Muscle layer of colon (tissue), 2 donors: Measurements from ENCODE around the gene ENTPD6.
A peak's percentile ranks its signal among the peaks of the same experiment; 100 is the strongest.

Source experiments
- H3K27ac ChIP-seq: one replicate; pipeline ENCODE4 v1.7.0; 2013; ENCODE audit warnings: low read depth, mild to moderate bottlenecking, low read length, moderate library complexity
- H3K27me3 ChIP-seq, 2 donors: one replicate each; pipeline ENCODE4 v1.7.0; 2013; ENCODE audit warnings: low read length in 2 of 2, mild to moderate bottlenecking in 2 of 2; ENCODE audit not compliant: insufficient read depth in 2 of 2, control insufficient read depth in 1 of 2
- H3K36me3 ChIP-seq: one replicate; pipeline ENCODE4 v1.7.0; 2013; ENCODE audit warnings: mild to moderate bottlenecking, low read length; ENCODE audit not compliant: insufficient read depth
- H3K4me1 ChIP-seq: one replicate; pipeline ENCODE4 v1.7.0; 2013; ENCODE audit warnings: mild to moderate bottlenecking, low read length; ENCODE audit not compliant: insufficient read depth
- H3K4me3 ChIP-seq, 2 donors: one replicate each; pipeline ENCODE4 v1.7.0; 2013; ENCODE audit warnings: low read length in 2 of 2, low read depth in 1 of 2, mild to moderate bottlenecking in 1 of 2, moderate library complexity in 1 of 2
- H3K9ac ChIP-seq: one replicate; pipeline ENCODE4 v1.7.0; 2013; ENCODE audit warnings: low read length
- H3K9me3 ChIP-seq: one replicate; pipeline ENCODE4 v1.7.0; 2013; ENCODE audit warnings: mild to moderate bottlenecking, low read length
- donor health status: abdominal sarcoma.
- donor health status: Adenocarcinoma of cecum.

The ENTPD6 gene

GRCh38 chr20:25248786-25249172 is 53.3 kb downstream of the ENTPD6 start:
- H3K27me3 ChIP-seq: no peaks in the 10 kb centered on the region
- no peaks in the 10 kb centered on the region for H3K9me3 ChIP-seq
- H3K9ac ChIP-seq: peak overlapping the region; percentile 58
- peak overlapping the region; percentile 50 for H3K27ac ChIP-seq
- H3K4me1 ChIP-seq: peaks cover 38% of the 10 kb centered on the region
- H3K36me3 ChIP-seq: no peaks in the 10 kb centered on the region
- H3K4me3 ChIP-seq: peak overlapping the region; percentile 80 to 89

DNA sequence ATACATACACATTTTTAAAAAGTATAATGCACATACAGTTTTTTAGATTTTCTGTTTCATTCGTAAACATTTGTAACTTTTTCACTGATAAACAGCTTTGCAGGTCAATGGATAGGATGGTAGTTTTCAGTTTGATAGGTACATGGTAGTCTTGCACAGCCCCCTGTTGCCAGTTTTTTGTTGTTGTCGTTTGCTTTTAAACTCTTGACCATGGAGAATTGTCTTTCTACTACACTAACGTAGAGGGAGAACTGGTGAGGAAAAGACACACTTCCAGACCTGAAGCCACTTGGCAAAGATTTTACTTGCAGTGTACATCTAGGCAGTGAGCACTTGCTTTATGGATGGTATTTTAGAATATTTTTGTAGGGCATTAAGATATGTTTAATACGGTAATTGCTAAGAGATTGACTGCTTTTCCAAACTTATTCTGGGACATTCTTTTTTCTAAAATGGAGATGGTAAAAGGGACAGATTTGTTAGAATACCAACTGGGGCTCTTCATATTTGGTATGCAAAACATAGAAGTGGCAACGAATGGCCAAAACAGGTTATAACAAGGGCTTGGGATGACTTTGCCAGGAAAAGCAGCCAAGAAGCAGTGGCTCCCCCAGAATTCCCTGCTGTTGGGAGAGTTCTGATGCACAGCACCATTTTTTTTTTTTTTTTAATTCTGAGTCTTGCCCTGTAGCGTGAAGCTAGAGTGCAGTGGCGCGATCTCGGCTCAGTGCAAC is 53.9 kb downstream of the ENTPD6 start:
- Histone ChIP-seq H3K4me1 (peaks cover 38% of the 10 kb centered on the region), H3K36me3 (no peaks in the 10 kb centered on the region), H3K27ac (peak overlapping the region; percentile 50), H3K27me3 (no peaks in the 10 kb centered on the region), H3K4me3 (peak overlapping the region; percentile 80 to 89), H3K9ac (peak overlapping the region; percentile 36), H3K9me3 (no peaks in the 10 kb centered on the region)

GRCh38 chr20:25250508-25250907 is 55.0 kb downstream of the ENTPD6 start:
- Histone ChIP-seq H3K27me3 (no peaks in the 10 kb centered on the region), H3K9me3 (no peaks in the 10 kb centered on the region), H3K27ac (peak overlapping the region; percentile 50), H3K9ac (peak overlapping the region; percentile 13), H3K4me1 (peaks cover 50% of the 10 kb centered on the region), H3K36me3 (peaks cover 6% of the 10 kb centered on the region), H3K4me3 (peak overlapping the region in 1 of 2 donors; percentile 80)

GRCh38 chr20:25251019-25251418 is 55.5 kb downstream of the ENTPD6 start:
- Histone ChIP-seq H3K27ac (peak overlapping the region; percentile 50), H3K4me3 (peak overlapping the region in 1 of 2 donors; percentile 1), H3K36me3 (peaks cover 6% of the 10 kb centered on the region), H3K27me3 (no peaks in the 10 kb centered on the region), H3K9ac (no peak overlapping the region), H3K4me1 (peaks cover 55% of the 10 kb centered on the region), H3K9me3 (no peaks in the 10 kb centered on the region)

- Histone ChIP-seq H3K9ac (peak overlapping the region; percentile 7), H3K4me3 (peak overlapping the region in 1 of 2 donors; percentile 1)
Observed at GRCh38 chr20:25251558-25251957, 56.0 kb downstream of the ENTPD6 start.

GRCh38 chr20:25252230-25252651 is 56.7 kb downstream of the ENTPD6 start:
- Histone ChIP-seq H3K27me3 (no peaks in the 10 kb centered on the region), H3K9ac (peak overlapping the region; percentile 7), H3K4me1 (peaks cover 62% of the 10 kb centered on the region), H3K36me3 (peaks cover 6% of the 10 kb centered on the region), H3K4me3 (no peak overlapping the region), H3K27ac (peak overlapping the region; percentile 13), H3K9me3 (no peaks in the 10 kb centered on the region)

More at GRCh38 chr20:25251558-25251957, 56.0 kb downstream of the ENTPD6 start:
- Histone ChIP-seq H3K36me3 (peaks cover 6% of the 10 kb centered on the region), H3K9me3 (no peaks in the 10 kb centered on the region), H3K27me3 (no peaks in the 10 kb centered on the region), H3K4me1 (peaks cover 60% of the 10 kb centered on the region), H3K27ac (peak overlapping the region; percentile 50)

DNA sequence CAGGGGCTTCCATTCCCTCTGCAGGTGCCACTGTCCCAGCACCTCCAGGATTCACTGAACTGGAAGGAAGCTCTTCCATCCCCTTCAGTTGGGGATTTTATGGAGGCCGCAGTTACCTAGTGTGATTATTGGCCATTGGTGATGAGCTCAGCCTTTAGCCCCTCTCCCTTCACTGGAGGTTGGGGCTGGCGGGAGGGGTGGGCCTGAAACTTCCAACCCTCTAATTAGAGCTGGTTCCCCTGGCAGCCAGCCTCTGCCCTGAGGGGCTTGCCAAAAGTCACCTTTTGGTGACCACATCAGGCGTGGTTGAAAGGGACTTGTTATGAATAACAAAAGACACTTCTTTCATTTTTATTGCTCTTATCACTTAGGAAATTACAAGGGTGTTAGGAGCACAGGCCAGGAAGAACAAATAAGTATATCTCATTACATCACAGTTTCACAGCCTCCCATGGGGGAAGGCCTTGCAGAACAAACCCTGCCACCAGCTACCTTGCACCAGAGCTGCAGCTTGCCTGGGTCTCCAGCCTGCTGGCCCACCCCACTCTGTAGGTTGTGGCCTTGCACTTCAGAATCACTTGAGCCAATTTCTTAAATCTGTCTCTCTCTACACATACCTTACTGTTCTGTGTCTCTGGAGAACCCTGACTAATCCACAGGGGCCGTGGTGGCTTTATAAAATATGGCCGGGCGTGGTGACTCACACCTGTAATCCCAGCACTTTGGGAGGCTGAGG is 57.3 kb downstream of the ENTPD6 start:
- Histone ChIP-seq H3K36me3 (peaks cover 6% of the 10 kb centered on the region), H3K4me3 (no peak overlapping the region), H3K27ac (peak overlapping the region; percentile 13), H3K27me3 (no peaks in the 10 kb centered on the region), H3K4me1 (peaks cover 65% of the 10 kb centered on the region), H3K9ac (no peak overlapping the region), H3K9me3 (no peaks in the 10 kb centered on the region)

DNA sequence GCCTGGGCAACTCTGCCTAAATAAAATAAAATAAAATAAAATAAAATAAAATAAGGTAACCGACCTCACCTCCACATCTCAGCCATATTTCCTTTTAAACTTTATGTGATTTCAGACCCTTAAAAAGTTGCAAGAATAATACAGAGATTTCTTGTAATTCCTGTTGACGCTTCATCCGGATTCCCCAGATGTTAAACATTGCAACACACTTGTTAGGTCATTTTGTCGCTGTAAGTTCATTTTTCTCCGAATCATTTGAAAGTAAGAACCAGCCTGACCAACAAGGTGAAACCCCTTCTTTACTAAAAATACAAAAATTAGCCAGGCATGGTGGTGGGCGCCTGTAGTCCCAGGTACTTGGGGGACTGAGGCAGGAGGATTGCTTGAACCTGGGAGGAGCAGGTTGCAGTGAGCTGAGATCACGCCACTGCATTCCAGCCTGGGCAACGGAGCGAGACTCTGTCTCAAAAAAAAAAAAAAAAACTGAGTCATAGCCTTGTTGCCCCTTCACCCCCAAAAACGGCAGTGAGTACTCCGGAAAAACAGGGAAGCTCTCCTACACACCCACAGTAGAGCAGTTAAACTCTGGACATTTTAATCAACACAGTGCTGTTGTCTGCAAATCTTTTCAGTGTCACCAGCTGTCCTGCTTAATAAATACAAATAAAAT is 58.2 kb downstream of the ENTPD6 start:
- H3K36me3 ChIP-seq: peaks cover 6% of the 10 kb centered on the region
- H3K4me1 ChIP-seq: peaks cover 72% of the 10 kb centered on the region
- no peak overlapping the region for H3K4me3 ChIP-seq
- H3K27ac ChIP-seq: no peak overlapping the region
- no peaks in the 10 kb centered on the region for H3K9me3 ChIP-seq
- H3K27me3 ChIP-seq: no peaks in the 10 kb centered on the region
- no peak overlapping the region for H3K9ac ChIP-seq

DNA sequence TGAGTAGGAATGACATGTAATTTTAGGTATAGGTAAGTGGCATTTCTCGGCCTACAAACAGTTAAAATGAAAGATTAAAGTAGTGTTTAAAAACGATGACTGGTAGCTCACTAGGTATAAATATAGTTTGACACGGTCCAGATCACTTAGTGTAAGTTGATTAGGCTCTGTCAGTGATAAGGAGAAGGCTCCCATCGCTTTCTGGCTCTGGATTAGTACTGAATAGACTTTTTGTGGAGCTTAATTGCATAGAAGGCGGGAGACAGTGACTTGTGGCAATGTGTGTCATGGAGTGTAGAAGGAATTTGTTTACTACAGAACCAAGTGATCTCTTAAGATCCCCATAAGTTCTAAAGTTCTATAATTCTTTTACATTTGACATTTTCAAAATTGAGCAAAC is 59.1 kb downstream of the ENTPD6 start:
- Histone ChIP-seq H3K9me3 (no peaks in the 10 kb centered on the region), H3K27me3 (no peaks in the 10 kb centered on the region), H3K27ac (no peak overlapping the region), H3K4me1 (peaks cover 74% of the 10 kb centered on the region), H3K9ac (no peak overlapping the region), H3K36me3 (peaks cover 12% of the 10 kb centered on the region), H3K4me3 (no peak overlapping the region)

GRCh38 chr20:25254986-25255680 is 59.6 kb downstream of the ENTPD6 start:
- Histone ChIP-seq H3K27me3 (no peaks in the 10 kb centered on the region), H3K4me1 (peaks cover 73% of the 10 kb centered on the region), H3K27ac (peak overlapping the region; percentile 28), H3K36me3 (peaks cover 17% of the 10 kb centered on the region), H3K9me3 (no peaks in the 10 kb centered on the region), H3K9ac (no peak overlapping the region), H3K4me3 (no peak overlapping the region)
